ENCODE results near the gene NPEPL1.

NPEPL1 gene

DNA sequence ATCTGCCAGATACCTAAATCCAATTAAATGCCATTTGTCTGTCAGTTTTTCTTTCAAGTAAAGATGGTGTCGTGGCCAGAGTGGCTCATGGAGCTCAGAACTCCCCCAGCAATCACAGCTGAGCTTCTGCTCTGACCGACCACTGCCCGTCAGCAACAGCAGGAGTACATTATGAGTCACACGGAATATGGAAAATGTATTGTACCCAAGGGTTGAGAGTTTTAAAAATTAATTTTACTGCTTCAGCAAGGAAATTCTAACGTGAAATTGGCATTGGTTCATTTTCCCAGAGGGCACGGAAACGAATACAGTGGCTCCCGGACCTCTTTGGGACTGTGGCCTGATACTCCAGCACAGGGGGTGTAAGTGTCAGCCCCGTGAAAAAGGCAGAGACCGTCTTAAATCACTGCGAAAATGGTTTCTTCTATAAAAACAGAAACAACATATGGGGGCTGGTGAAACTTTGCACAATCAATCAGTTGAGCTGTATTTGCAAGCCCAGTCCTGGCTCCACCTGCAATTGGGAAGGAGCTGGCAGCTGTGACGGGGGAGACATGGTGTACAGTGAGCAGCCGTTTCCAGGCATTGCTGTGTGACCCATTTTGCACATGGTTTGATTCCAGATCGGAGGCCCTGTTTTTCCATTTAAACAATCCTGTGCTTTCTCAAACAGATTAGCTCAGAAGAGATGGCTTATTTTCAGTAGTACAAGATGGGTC is 12.8 kb downstream of the NPEPL1 start:
- POLR2A ChIA-PET = no interaction called here
- no peak for TF ChIP-seq CTCF (IDR thresholded peaks at IDR 0.05; ENCODE audit: insufficient read depth, low read length, missing control alignments)
- no peak overlapping the region for H3K4me3 ChIP-seq (ENCODE audit: low read depth, low read length)
- no peak for DNase-seq (ENCODE audit: low read depth, low spot score)
- CTCF ChIA-PET = interaction anchor here (0.7 to 1.6 kb wide), 3 partner anchors 12 to 224 kb away, joined by 3 to 4 read pairs (median 3); partner anchors contain the start of gene NPEPL1

GRCh38 chr20:58706150-58706892 is 13.7 kb downstream of the NPEPL1 start:
- TF ChIP-seq CTCF (IDR thresholded peaks at IDR 0.05; ENCODE audit: insufficient read depth, low read length, missing control alignments) = no peak
- POLR2A ChIA-PET = no interaction called here
- CTCF ChIA-PET = interaction anchor here (0.7 to 1.6 kb wide), 2 partner anchors 11 to 14 kb away, joined by 3 to 4 read pairs; partner anchors contain the start of gene NPEPL1
- no peak overlapping the region for H3K4me3 ChIP-seq (ENCODE audit: low read depth, low read length)
- no peak for DNase-seq (ENCODE audit: low read depth, low spot score)

DNA sequence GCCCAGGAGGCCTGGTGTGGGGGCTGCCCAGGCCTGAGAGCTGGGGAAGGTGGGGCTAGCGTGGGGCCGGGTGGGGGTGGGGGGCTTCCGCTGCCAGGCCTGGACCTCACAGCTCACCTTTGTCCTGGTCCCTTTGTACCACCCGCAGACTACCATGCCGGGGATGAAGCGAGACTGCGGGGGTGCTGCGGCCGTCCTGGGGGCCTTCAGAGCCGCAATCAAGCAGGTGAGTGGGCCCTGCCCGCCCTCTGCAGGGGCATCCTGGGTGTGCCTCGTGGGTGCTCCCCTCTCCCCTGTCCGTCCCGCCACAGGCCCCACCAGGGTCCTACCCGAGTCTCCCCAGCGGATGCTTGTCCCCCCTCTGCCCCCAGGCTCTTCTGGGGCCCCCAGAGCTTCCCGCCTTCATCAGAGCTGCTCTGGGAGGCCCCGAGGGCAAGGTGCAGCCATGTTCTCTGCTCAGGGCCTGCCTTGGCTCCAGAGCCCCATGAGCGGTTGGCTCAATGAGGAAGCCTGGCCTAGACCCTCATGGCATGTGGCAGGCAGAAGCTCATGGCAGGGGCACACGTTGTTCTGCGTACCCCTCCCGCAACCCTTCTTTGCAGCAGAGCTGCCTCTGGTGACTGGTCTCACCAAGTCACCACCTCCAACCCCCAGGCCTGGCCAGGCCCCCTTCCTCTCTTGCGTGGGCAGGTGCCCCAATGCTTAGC is 14.5 kb downstream of the NPEPL1 start:
- no peak for DNase-seq (ENCODE audit: low read depth, low spot score)
- no peak for TF ChIP-seq CTCF (IDR thresholded peaks at IDR 0.05; ENCODE audit: insufficient read depth, low read length, missing control alignments)
- ChIA-PET POLR2A (no interaction called here), CTCF (interaction anchor here (1.6 kb wide), 1 partner anchor 10 kb away, joined by 4 read pairs; no protein-coding TSS in a partner anchor)
- H3K4me3 ChIP-seq (ENCODE audit: low read depth, low read length) = no peak overlapping the region

GRCh38 chr20:58707770-58708169 is 15.2 kb downstream of the NPEPL1 start:
- H3K4me3 ChIP-seq (ENCODE audit: low read depth, low read length) = no peak overlapping the region
- ChIA-PET CTCF (no interaction called here), POLR2A (no interaction called here)
- no peak for TF ChIP-seq CTCF (IDR thresholded peaks at IDR 0.05; ENCODE audit: insufficient read depth, low read length, missing control alignments)
- no peak for DNase-seq (ENCODE audit: low read depth, low spot score)

DNA sequence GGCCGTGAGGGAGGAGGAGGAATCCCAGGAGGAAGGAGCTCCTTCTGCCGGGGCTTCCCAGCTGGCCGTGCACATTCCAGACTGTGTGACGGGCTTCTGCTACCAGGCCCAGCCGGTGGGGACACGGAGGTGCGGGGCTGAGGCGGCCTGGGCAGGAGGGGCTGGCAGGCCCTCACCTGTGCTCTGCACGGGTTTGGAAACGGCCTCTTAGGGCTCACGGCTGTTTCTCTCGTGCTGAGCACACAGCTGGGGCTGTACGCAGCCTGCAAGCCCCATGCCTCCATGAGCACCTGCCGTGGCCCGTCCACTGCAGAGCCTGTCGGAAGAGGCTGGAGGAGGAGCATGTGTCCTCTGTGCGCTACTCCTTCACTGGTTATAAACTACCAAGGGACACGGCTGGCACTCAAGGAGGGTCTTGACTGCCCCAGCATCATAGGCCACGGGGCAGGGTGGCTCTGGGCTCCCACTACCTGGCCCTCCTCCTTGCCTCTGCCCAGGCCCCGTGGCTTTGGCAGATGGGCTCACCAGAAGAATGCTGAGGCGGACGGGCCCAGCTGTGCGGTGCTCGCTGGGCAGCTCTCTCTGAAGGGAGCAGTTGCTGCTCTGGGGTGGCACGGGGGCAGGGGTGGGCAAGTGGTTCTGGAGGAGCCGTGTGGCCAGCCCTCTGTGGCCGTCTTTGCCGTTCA is 15.8 kb downstream of the NPEPL1 start:
- CTCF ChIA-PET = interaction anchor here (0.6 kb wide), 1 partner anchor 227 kb away, joined by 3 read pairs; no protein-coding TSS in a partner anchor

More for the DNA sequence above, 15.8 kb downstream of the NPEPL1 start:
- no peak overlapping the region for H3K4me3 ChIP-seq (ENCODE audit: low read depth, low read length)
- TF ChIP-seq CTCF (IDR thresholded peaks at IDR 0.05; ENCODE audit: insufficient read depth, low read length, missing control alignments) = no peak
- no peak for DNase-seq (ENCODE audit: low read depth, low spot score)
- POLR2A ChIA-PET = no interaction called here
